NCI-H1930 (cell line): ENCODE data around the gene ASB8.
A peak's percentile ranks its signal among the peaks of the same experiment; 100 is the strongest.
"Not testable (repeated sequence)": the region's sequence is repeated elsewhere in the genome, so short reads cannot be mapped to it uniquely, and the experiment has no call there.

Experiments used
- DNase-seq, 2 experiments: peaks; one replicate each; lab custom pipeline; 2025; lab: John Stamatoyannopoulos, UW

The ASB8 gene

GRCh38 chr12:48132826-48133225 lies 24.5 kb downstream of the ASB8 start:
- DNase-seq: no peak

GRCh38 chr12:48131517-48131916 lies 25.8 kb downstream of the ASB8 start:
- DNase-seq: no peak

DNA sequence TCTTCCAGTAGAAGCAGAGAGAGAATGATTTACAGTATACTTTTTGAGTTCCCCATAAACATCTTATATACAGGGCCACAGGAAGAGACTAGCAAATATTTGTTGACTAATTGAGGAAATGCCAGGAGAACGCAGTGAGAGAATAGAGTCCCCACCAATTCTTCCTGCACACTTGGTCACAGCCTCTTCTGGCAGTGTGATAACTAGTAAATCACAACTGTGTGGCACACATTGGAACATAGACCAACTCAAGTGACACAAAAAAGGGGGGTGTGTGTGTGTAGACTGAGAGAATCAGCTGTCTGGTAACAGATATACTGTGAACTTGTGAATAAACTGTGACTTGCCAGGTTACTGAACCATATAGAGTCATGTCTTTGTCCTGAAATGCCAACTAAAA lies 27.9 kb downstream of the ASB8 start:
- no peak for DNase-seq

GRCh38 chr12:48128800-48129199 lies 28.5 kb downstream of the ASB8 start:
- no peak for DNase-seq

- no peak for DNase-seq
Measured at GRCh38 chr12:48126953-48127630, 30.2 kb downstream of the ASB8 start.

DNA sequence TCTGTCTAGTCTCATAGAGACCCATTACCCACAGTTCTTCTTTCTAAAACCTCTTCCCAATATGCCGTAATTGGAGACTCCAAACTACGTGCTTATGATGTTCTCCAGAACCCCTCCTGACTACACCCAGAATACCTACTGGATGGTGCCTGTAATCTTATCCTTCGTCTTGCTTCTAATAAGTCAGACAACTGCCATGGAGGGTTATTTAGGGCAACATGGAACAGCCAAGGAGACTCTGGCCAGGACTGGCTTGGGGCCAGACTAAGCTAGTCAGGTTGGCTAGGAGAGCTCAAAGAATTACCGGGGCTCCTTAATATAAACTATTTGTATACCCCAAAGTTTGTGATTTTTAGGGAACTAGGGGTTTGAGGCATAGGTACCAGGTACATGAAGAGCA lies 31.3 kb downstream of the ASB8 start:
- DNase-seq: no peak

DNA sequence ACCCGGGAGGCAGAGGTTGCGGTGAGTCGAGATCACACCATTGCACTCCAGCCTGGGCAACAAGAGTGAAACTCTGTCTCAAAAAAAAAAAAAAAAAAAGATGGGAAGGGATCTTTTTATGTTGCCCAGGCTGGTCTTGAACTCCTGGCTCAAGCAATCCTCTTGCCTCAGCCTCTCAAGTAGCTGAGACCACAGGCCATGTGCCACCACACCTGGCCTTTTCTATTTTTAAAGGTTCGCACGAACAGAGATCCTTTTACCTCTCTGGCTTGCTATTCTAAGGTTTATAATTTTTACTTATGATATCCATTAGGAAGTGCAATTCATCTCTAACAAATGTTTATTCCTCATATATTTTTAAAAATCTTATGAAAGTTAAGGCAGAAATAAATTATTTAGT lies 31.8 kb downstream of the ASB8 start:
- DNase-seq: not testable (repeated sequence)

DNA sequence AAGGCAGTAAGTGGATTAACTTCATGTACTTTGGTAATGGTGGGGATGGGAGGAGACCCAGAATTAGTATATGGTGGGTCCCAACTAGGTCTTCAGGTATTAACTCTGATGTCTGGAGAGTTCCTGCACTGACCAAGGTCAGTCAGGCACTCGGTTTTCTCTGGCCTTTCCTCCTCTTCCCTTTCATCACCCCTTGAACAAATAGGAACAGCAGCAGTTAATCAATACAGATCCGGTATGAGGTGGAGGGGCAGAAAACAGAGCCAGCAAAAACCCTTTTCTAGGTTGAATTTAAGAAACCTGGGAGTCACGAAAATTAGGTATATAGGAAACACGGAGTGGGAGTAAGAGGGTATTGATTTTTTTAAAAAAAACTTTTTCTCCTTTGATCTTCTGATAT lies 34.1 kb downstream of the ASB8 start:
- no peak for DNase-seq

GRCh38 chr12:48122065-48122834 lies 35.1 kb downstream of the ASB8 start:
- no peak for DNase-seq

GRCh38 chr12:48121522-48121921 lies 35.8 kb downstream of the ASB8 start:
- no peak for DNase-seq

DNA sequence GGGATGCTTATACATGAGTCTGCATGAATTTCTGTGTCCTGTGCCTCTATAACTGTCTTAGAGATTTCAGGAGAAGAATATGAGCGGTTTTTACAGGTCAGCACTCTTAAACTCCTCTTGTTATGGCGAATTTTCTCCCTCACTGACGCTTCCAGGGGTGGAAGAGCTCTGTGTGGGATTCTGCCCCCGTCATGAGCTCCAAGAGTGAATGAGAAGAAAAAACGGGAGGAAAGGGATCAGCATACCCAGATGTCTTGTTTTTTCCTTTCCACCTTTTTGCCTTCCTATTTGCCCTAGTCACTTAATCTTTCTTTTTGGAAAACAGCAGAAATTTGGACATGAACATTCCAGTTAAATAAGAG lies 37.5 kb downstream of the ASB8 start:
- DNase-seq: no peak

GRCh38 chr12:48119078-48119833 lies 38.1 kb downstream of the ASB8 start, which contains the start of gene PFKM:
Gene PFKM (plus strand): TSS chr12:48119364. CDS start chr12:48122775, 3,411 bp downstream.
- DNase-seq: peak; percentile 67 to 74

GRCh38 chr12:48118284-48118871 lies 38.9 kb downstream of the ASB8 start:
- DNase-seq: no peak

- no peak for DNase-seq
Measured at GRCh38 chr12:48115957-48116356, 41.4 kb downstream of the ASB8 start.

DNA sequence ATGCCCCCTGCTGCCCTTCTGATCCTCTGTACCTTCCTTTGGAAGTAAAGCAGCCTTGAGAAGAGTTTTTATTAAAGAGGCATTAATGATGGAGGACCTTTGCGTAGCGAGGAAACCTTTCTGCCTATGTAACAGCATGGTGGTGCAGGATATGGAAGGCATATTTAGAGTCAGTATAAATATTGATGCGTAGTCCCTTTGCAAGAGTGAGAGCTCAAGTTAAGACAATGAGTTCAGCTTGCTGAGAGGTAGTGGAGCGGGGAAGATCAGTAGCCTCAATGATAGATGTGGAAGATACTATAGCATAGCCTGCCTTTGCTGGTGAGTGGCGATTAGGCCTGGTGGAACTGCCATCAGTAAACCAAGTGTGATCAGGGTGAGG lies 46.0 kb downstream of the ASB8 start:
- not testable (repeated sequence) for DNase-seq

DNA sequence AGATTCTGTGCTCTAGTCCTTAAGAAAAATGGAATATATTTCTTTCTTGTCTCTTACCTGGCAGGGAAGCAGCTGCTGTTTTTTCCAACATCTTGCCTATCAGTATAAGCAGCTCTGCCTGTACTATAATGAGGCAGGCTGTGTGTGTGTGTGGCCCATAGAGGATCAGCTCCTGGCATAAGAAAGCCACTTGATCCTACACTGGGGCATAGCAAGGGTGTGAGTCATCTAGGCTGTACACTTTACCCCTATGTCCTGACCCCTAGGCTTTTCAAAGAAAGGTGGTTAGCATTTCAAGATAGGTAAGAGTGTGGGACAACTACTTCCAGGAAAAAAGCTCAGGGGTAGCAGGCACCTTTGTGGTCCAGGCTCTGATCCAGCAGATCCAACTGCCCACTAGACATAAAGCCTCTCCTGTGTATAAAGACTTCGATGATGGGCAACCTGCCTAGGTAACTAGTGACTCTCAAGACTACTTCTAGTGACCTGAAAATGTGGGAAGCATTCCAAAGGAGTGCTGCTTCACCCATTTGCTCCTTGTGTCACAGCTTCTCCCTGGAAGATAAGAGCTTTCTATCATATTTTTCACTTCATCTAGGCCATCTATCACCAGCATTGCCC lies 46.5 kb downstream of the ASB8 start:
- no peak for DNase-seq

DNA sequence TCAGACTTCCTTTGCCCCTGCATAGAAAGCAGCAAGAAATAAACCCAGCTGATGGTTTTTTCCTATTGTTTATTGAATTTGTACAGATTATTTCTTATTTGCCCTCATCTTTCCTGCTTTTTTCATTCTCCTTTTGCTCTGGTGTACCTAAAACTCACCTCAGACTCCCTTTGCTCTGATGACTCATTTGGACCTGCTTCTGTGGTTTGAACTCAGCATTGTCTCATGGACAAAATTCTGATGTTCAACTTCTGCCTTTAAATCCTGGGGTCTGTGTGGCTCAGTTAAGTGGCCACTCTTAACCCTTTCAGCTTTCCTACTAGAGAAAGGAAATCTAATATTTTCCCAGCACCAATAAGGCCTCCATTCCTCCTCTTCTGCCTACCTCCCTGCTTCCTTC lies 47.9 kb downstream of the ASB8 start:
- no peak for DNase-seq

- DNase-seq: no peak
Measured at GRCh38 chr12:48106681-48107613, 50.4 kb downstream of the ASB8 start.

DNA sequence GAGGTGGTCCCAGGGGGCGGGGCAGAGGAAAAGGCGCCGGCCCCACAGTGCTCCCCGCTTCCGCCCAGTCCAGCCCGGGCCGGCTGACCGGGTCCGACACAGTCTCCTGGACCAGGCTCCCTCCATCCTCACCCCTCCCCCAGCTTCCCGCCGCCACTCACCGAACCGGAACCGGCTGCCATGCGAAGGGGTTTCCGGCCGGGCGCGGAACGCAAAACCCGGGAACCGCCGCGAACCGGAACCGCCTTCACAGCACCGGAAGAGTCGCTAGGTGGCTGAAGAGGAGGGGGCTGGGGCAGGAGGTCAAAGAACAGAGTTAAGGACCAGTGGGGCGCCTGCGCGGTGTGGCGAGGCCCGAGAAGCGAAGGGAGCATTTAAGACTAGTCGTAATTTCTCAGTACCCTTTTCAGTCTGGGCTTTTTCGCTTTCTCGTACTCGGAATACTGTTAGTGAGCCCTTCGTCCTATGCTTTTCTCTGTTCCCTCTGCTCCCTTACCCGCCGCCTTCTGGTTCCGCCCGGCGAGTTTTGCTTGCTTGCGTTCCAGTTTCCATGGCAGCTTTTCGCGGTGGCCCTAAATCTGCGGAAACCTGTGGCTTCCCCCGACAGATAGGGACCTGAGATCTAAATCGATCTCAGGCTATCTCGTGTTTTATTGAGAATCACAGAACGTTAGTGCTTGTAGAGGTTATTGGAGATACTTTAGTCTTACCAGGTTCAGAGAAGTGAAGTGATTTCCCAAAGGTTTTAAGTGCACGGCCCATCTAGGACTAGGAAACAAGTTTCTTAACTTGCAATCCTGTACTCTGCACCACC lies 51.2 kb downstream of the ASB8 start, which contains the start of gene SENP1:
TSS of gene SENP1 (minus strand) at position 213 of the 814 bp plus-strand sequence. CDS start 4,607 bp downstream, outside the sequence.
- peak; percentile 72 to 78 for DNase-seq

DNA sequence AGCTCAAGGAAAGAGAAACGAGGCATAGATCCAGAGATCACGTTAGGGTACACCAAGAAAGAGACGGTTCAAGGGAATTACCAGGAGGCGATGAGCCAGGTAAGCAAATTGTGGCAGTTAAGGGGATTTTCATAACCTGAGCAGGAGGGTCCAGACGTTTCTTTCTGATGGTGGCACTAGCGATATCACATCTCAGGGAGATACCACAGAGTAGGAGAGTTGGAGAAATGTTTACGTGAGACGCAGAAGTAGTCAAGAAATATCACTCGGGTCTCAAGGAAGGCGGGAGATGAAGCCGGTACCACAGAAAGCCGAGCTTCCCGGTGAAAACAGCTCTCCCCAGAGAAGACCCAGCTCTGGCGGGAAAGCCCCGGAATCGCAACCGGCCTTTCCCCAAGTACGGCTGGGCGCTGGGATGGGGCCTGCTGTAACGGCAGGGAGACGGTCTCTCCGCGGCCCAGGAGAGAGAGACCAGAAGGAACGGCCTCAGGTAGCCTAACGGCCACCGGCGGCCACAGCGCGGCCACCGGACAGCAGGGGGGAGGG lies 51.9 kb downstream of the ASB8 start:
- DNase-seq: no peak
